ENCODE results near the gene ARHGEF33.

The ARHGEF33 gene

DNA sequence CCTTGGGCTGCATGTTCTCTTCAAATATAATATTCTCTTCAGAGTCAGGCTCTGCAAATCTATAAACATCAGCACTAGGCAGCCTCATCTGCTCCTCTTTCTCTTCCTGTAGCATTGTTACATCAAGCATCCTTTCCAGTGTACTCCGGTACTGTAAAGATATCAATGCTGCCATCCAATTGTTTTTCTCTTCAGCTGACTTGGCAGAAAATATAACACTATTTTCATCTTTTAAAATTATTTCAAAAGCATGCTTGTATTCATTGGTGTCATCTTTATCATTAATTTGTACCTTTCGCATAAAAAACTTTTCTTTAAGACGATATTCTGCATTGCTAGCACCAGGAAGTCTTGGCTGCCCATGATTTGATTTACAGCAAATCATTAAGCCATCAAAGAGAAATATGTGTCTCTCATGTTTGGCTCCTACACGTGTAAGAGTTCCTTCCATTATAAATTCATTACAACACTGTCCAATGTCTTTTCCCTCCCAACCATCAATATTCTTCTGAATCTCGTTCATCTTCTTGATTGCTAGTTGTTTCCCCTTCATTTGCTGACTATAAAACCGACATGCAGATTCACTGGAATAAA, 133.1 kb downstream of the ARHGEF33 start:
- DNase-seq, result no peak

DNA sequence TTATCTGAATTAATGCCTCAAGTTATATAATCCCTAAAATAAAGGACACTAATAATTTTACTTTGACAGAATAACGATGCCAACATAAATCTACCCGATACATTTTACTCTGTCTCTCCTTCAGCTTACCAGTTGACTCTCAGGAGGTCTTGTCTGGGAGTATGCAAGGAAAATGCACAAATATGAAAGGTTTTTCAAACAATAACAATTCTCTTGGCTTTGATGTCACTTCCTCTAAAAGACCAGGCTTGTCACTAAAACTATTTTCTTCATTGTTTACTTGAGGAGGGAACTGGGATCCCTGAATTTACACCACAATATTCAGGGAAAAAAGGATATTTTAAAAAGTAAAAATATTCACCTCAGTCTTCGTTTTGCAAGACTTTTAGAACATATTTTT, 134.0 kb downstream of the ARHGEF33 start:
- no peak for DNase-seq

DNA sequence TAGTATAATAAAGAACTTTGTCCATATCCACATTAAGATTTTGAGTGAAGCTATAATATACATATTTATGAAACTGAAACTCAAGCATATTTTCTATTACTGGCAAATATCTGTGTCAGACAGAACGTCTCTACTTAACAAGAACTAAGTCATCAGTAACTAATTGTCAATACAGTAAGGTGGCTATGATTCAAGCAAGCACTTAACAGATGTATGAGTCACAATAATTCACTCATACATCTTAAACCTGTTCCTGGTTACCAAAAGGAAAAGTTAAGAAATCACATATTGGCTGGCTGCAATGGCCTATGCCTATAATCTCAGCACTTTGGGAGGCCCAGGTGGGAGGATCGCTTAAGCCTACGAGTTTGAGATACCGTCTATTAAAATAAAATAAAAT, 135.2 kb downstream of the ARHGEF33 start:
- no peak for DNase-seq
